HG03378 (cell line): Measurements from ENCODE around the gene SCAMP5.

Experiments
- ATAC-seq: cut with Tn5 transposase; IDR thresholded peaks from one replicate; pipeline ENCODE4 v1.9.1; 2021; ENCODE audit warnings: mild to moderate bottlenecking, moderate library complexity; ENCODE audit not compliant: unreplicated experiment

SCAMP5 gene

GRCh38 chr15:74976159-74976558 is 19.2 kb upstream of the SCAMP5 start:
- no peak for ATAC-seq

- ATAC-seq: no peak
Measured at GRCh38 chr15:74977599-74977998, 17.8 kb upstream of the SCAMP5 start.

- no peak for ATAC-seq
Measured at GRCh38 chr15:74978077-74978476, 17.3 kb upstream of the SCAMP5 start.

GRCh38 chr15:74978503-74978902 is 16.9 kb upstream of the SCAMP5 start:
- ATAC-seq: no peak

- ATAC-seq: no peak
Measured at GRCh38 chr15:74982183-74982582, 13.2 kb upstream of the SCAMP5 start.

GRCh38 chr15:74983725-74984231 is 11.6 kb upstream of the SCAMP5 start:
- ATAC-seq: no peak

- no peak for ATAC-seq
Measured at GRCh38 chr15:74988007-74988800, 7.2 kb upstream of the SCAMP5 start.

- ATAC-seq: no peak
Measured at GRCh38 chr15:74989527-74989926, 5.8 kb upstream of the SCAMP5 start.

GRCh38 chr15:74992619-74993018 is 2.7 kb upstream of the SCAMP5 start:
- ATAC-seq: no peak

GRCh38 chr15:74994236-74994635 is 1.1 kb upstream of the SCAMP5 start:
- ATAC-seq: no peak

- ATAC-seq: no peak
Measured at GRCh38 chr15:74994685-74995084, 678 bp upstream of the SCAMP5 start.

GRCh38 chr15:74995779-74996765 is 709 bp downstream of the SCAMP5 start:
- ATAC-seq: no peak

GRCh38 chr15:74997141-74997540 is 1.8 kb downstream of the SCAMP5 start:
- no peak for ATAC-seq

GRCh38 chr15:74997543-74997942 is 2.2 kb downstream of the SCAMP5 start:
- ATAC-seq: no peak

- ATAC-seq: no peak
Measured at GRCh38 chr15:75001310-75001709, 5.9 kb downstream of the SCAMP5 start.

- ATAC-seq: no peak
Measured at GRCh38 chr15:75002398-75002797, 7.0 kb downstream of the SCAMP5 start.

GRCh38 chr15:75007216-75007615 is 11.9 kb downstream of the SCAMP5 start:
- no peak for ATAC-seq

GRCh38 chr15:75008221-75008625 is 12.9 kb downstream of the SCAMP5 start:
- ATAC-seq: peak; percentile 34

- peak; percentile 86 for ATAC-seq
Measured at GRCh38 chr15:75008629-75009326, 13.4 kb downstream of the SCAMP5 start.

GRCh38 chr15:75016431-75016830 is 21.1 kb downstream of the SCAMP5 start:
- ATAC-seq: no peak

- no peak for ATAC-seq
Measured at GRCh38 chr15:75019916-75020315, 24.6 kb downstream of the SCAMP5 start.
